Loucy (cell line): ENCODE measurements around the gene PTH1R.

Experiments
- H2AFZ ChIP-seq: fragments of 200-600 bp; sonication (generic); 2 replicates; pipeline ENCODE4 v1.6.0; 2016; ENCODE audit warnings: antibody characterized with exemption, mild to moderate bottlenecking, low read length, moderate library complexity
- H3F3A ChIP-seq: fragments of 200-600 bp; 2 replicates; pipeline ENCODE4 v1.6.0; 2016; ENCODE audit warnings: antibody characterized with exemption, low read depth, mild to moderate bottlenecking
- H3K27me3 ChIP-seq: fragments of 200-600 bp; sonication (generic); 2 replicates; pipeline ENCODE4 v1.6.1; 2014; ENCODE audit warnings: low read length, mild to moderate bottlenecking; ENCODE audit not compliant: insufficient read depth, poor library complexity, severe bottlenecking
- H3K36me3 ChIP-seq: fragments of 200-600 bp; sonication (generic); 2 replicates; pipeline ENCODE4 v1.6.1; 2016; ENCODE audit warnings: low read length; ENCODE audit not compliant: insufficient read depth
- H3K4me1 ChIP-seq: fragments of 200-600 bp; sonication (generic); 2 replicates; pipeline ENCODE4 v1.5.1; 2014; ENCODE audit warnings: low read length, mild to moderate bottlenecking; ENCODE audit not compliant: insufficient read depth, poor library complexity, severe bottlenecking
- H3K4me2 ChIP-seq: fragments of 200-600 bp; sonication (generic); 2 replicates; pipeline ENCODE4 v1.6.0; 2014; ENCODE audit warnings: antibody characterized with exemption, low read length, low read depth, mild to moderate bottlenecking; ENCODE audit not compliant: poor library complexity, severe bottlenecking
- H3K4me3 ChIP-seq: fragments of 200-600 bp; sonication (generic); 2 replicates; pipeline ENCODE4 v1.5.1; 2014; ENCODE audit warnings: low read length, mild to moderate bottlenecking, mixed read lengths; ENCODE audit not compliant: poor library complexity, severe bottlenecking
- H3K79me2 ChIP-seq: fragments of 200-600 bp; sonication (generic); 2 replicates; pipeline ENCODE4 v1.6.1; 2014; ENCODE audit warnings: low read length; ENCODE audit not compliant: insufficient read depth
- H3K9ac ChIP-seq: fragments of 200-600 bp; sonication (generic); 2 replicates; pipeline ENCODE4 v1.6.0; 2014; ENCODE audit warnings: mild to moderate bottlenecking, low read depth, low read length, moderate library complexity; ENCODE audit not compliant: poor library complexity, severe bottlenecking
- H3K9me2 ChIP-seq: fragments of 200-600 bp; sonication (generic); replicated peaks from 2 replicates; pipeline ENCODE4 v1.6.1; 2016; ENCODE audit warnings: low read depth, low read length, mixed read lengths
- H3K9me3 ChIP-seq: fragments of 200-600 bp; sonication (generic); 2 replicates; pipeline ENCODE4 v1.6.1; 2014; ENCODE audit warnings: mild to moderate bottlenecking, antibody characterized with exemption, low read length, low read depth; ENCODE audit not compliant: insufficient read depth
- H4K20me1 ChIP-seq: fragments of 200-600 bp; sonication (generic); 2 replicates; pipeline ENCODE4 v1.6.0; 2014; ENCODE audit warnings: antibody characterized with exemption, low read length, mild to moderate bottlenecking; ENCODE audit not compliant: insufficient read depth, poor library complexity, severe bottlenecking
- CTCF ChIP-seq: fragments of 200-600 bp; sonication (generic); conservative IDR thresholded peaks from 2 replicates; pipeline ENCODE4 v1.5.1; 2014; ENCODE audit warnings: mild to moderate bottlenecking, antibody characterized with exemption, low read length
- EZH2phosphoT487 ChIP-seq: fragments of 200-600 bp; IDR thresholded peaks from 2 replicates; pipeline ENCODE4 v1.6.1; 2018; ENCODE audit warnings: antibody characterized with exemption, mild to moderate bottlenecking, moderate library complexity, borderline replicate concordance

Gene PTH1R

DNA sequence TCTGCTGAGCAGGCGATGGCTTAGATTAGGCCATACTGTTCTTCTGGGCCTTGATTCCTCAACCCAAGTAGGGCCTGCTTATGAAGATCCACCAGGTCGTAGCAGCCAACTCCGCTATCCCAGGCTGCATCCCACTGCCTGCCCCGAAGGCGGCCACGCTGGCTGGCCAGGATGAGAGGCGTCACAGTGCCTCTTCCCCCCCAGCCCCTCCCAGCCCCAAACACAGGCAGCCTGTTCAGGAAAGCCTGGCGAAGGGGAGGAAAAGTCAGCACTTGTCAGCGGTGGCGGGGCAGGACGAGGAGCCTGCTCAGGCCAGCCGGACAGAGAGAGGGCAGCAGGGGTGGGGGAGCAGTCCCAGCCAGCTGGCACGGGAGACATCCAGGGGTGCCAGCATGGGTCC lies 11.2 kb downstream of the PTH1R start:
- no peak overlapping the region for H3K4me3 ChIP-seq
- H3K27me3 ChIP-seq, result no peaks in the 10 kb centered on the region
- H3F3A ChIP-seq, result no peaks in the 10 kb centered on the region
- H3K4me1 ChIP-seq, result peaks cover 4% of the 10 kb centered on the region
- no peak overlapping the region for H3K4me2 ChIP-seq
- no peak for TF ChIP-seq EZH2phosphoT487
- TF ChIP-seq CTCF, result no peak
- H2AFZ ChIP-seq, result no peak overlapping the region
- H3K79me2 ChIP-seq, result no peaks in the 10 kb centered on the region
- H3K36me3 ChIP-seq, result no peaks in the 10 kb centered on the region
- H3K9ac ChIP-seq, result no peak overlapping the region
- H3K9me2 ChIP-seq, result no peaks in the 10 kb centered on the region
- no peaks in the 10 kb centered on the region for H3K9me3 ChIP-seq
- no peaks in the 10 kb centered on the region for H4K20me1 ChIP-seq

GRCh38 chr3:46889381-46890110 lies 12.0 kb downstream of the PTH1R start:
- H3K4me2 ChIP-seq, result no peak overlapping the region
- TF ChIP-seq EZH2phosphoT487 (no peak), CTCF (no peak)
- H3K9ac ChIP-seq, result no peak overlapping the region

DNA sequence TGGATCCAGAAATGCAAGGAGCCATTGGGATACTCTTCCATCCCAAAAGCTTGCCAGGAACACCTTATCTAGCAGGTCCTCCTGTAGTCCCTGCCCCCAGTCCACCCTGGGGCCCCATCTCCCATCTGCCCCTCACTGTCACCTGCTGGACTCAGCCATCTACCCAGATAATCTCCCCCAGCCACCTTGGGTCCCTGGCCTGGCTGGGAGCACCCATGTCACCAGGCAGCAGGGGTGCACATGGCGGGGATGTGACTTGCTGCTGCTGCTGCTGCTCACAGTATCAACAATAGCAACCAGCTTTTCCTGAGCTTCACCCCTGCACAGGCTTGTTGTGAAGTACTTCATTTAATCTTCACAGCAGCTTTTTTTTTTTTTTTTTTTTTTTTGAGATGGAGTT lies 12.6 kb downstream of the PTH1R start:
- H4K20me1 ChIP-seq, result no peaks in the 10 kb centered on the region
- H3K27me3 ChIP-seq, result no peaks in the 10 kb centered on the region
- no peaks in the 10 kb centered on the region for H3K79me2 ChIP-seq
- H3K4me1 ChIP-seq, result peaks cover 4% of the 10 kb centered on the region
- H3K9me3 ChIP-seq, result no peaks in the 10 kb centered on the region
- no peaks in the 10 kb centered on the region for H3F3A ChIP-seq
- H3K4me3 ChIP-seq, result no peak overlapping the region
- no peak for TF ChIP-seq CTCF
- TF ChIP-seq EZH2phosphoT487, result no peak
- H2AFZ ChIP-seq, result no peak overlapping the region
- no peak overlapping the region for H3K4me2 ChIP-seq
- H3K9ac ChIP-seq, result no peak overlapping the region
- H3K9me2 ChIP-seq, result no peaks in the 10 kb centered on the region
- no peaks in the 10 kb centered on the region for H3K36me3 ChIP-seq

More at GRCh38 chr3:46889381-46890110, 12.0 kb downstream of the PTH1R start:
- H3K27me3 ChIP-seq, result no peaks in the 10 kb centered on the region
- no peaks in the 10 kb centered on the region for H3F3A ChIP-seq
- H3K79me2 ChIP-seq, result no peaks in the 10 kb centered on the region
- H3K4me1 ChIP-seq, result peaks cover 4% of the 10 kb centered on the region
- no peak overlapping the region for H2AFZ ChIP-seq
- no peaks in the 10 kb centered on the region for H3K9me2 ChIP-seq
- H4K20me1 ChIP-seq, result no peaks in the 10 kb centered on the region
- H3K9me3 ChIP-seq, result no peaks in the 10 kb centered on the region
- H3K4me3 ChIP-seq, result no peak overlapping the region
- no peaks in the 10 kb centered on the region for H3K36me3 ChIP-seq
